ENCODE data around the gene CAMK1D.
A peak's percentile ranks its signal among the peaks of the same experiment; 100 is the strongest.

Gene CAMK1D

GRCh38 chr10:12728494-12728893, 379.1 kb downstream of the CAMK1D start:
- Histone ChIP-seq H2AFZ (ENCODE audit: low read length) (no peak overlapping the region), H3K36me3 (replicated peaks; ENCODE audit: insufficient read depth, low read length) (no peaks in the 10 kb centered on the region), H3K4me3 (ENCODE audit: low read length) (no peak overlapping the region), H3K4me1 (ENCODE audit: low read length) (0 out of 2 replicates have a peak, but pooled peaks cover 4% of the 10 kb centered on the region), H3K27me3 (replicated peaks; ENCODE audit: insufficient read depth, low read length) (no peaks in the 10 kb centered on the region), H3K79me2 (ENCODE audit: low read length) (no peaks in the 10 kb centered on the region), H3K9me3 (replicated peaks; ENCODE audit: insufficient read depth, low read length) (no peaks in the 10 kb centered on the region), H3K9ac (ENCODE audit: low read length) (no peak overlapping the region), H3F3A (ENCODE audit: insufficient read depth, low read length) (no peaks in the 10 kb centered on the region), H3K27ac (ENCODE audit: low read length) (no peak overlapping the region), H3K9me2 (replicated peaks; ENCODE audit: insufficient read depth, low read length) (no peaks in the 10 kb centered on the region), H3K4me2 (ENCODE audit: low read depth, low read length) (no peak overlapping the region), H4K20me1 (ENCODE audit: insufficient read depth, low read length) (no peaks in the 10 kb centered on the region)
- TF ChIP-seq EZH2phosphoT487 (IDR thresholded peaks at IDR 0.05; ENCODE audit: low read length) (no peak), CTCF (IDR thresholded peaks at IDR 0.05; ENCODE audit: low read length) (no peak), EZH2 (optimal IDR thresholded peaks at IDR 0.05; ENCODE audit: low read depth, low read length) (no peak)
- DNase-seq: no peak

GRCh38 chr10:12729885-12730284, 380.5 kb downstream of the CAMK1D start:
- no peaks in the 10 kb centered on the region for H4K20me1 ChIP-seq (ENCODE audit: insufficient read depth, low read length)
- no peak overlapping the region for H3K27ac ChIP-seq (ENCODE audit: low read length)
- 0 out of 2 replicates have a peak, but pooled peaks cover 4% of the 10 kb centered on the region for H3K4me1 ChIP-seq (ENCODE audit: low read length)
- no peak overlapping the region for H3K4me3 ChIP-seq (ENCODE audit: low read length)
- no peak for DNase-seq
- no peak overlapping the region for H2AFZ ChIP-seq (ENCODE audit: low read length)
- H3F3A ChIP-seq (ENCODE audit: insufficient read depth, low read length): no peaks in the 10 kb centered on the region
- no peaks in the 10 kb centered on the region for H3K9me3 ChIP-seq (replicated peaks; ENCODE audit: insufficient read depth, low read length)
- H3K4me2 ChIP-seq (ENCODE audit: low read depth, low read length): no peak overlapping the region
- no peaks in the 10 kb centered on the region for H3K9me2 ChIP-seq (replicated peaks; ENCODE audit: insufficient read depth, low read length)
- no peak overlapping the region for H3K9ac ChIP-seq (ENCODE audit: low read length)
- no peaks in the 10 kb centered on the region for H3K27me3 ChIP-seq (replicated peaks; ENCODE audit: insufficient read depth, low read length)
- no peaks in the 10 kb centered on the region for H3K36me3 ChIP-seq (replicated peaks; ENCODE audit: insufficient read depth, low read length)
- no peaks in the 10 kb centered on the region for H3K79me2 ChIP-seq (ENCODE audit: low read length)
- TF ChIP-seq EZH2 (optimal IDR thresholded peaks at IDR 0.05; ENCODE audit: low read depth, low read length) (no peak), CTCF (IDR thresholded peaks at IDR 0.05; ENCODE audit: low read length) (peak; percentile 12)

- Histone ChIP-seq H3K4me1 (ENCODE audit: low read length) (0 out of 2 replicates have a peak, but pooled peaks cover 4% of the 10 kb centered on the region), H3K36me3 (replicated peaks; ENCODE audit: insufficient read depth, low read length) (no peaks in the 10 kb centered on the region), H3F3A (ENCODE audit: insufficient read depth, low read length) (no peaks in the 10 kb centered on the region), H3K4me2 (ENCODE audit: low read depth, low read length) (no peak overlapping the region), H3K79me2 (ENCODE audit: low read length) (no peaks in the 10 kb centered on the region), H3K27me3 (replicated peaks; ENCODE audit: insufficient read depth, low read length) (no peaks in the 10 kb centered on the region), H3K4me3 (ENCODE audit: low read length) (no peak overlapping the region), H4K20me1 (ENCODE audit: insufficient read depth, low read length) (no peaks in the 10 kb centered on the region), H3K9me2 (replicated peaks; ENCODE audit: insufficient read depth, low read length) (no peaks in the 10 kb centered on the region), H3K9me3 (replicated peaks; ENCODE audit: insufficient read depth, low read length) (no peaks in the 10 kb centered on the region), H3K27ac (ENCODE audit: low read length) (no peak overlapping the region), H2AFZ (ENCODE audit: low read length) (no peak overlapping the region), H3K9ac (ENCODE audit: low read length) (no peak overlapping the region)
- DNase-seq: peak; percentile 9
- TF ChIP-seq EZH2 (optimal IDR thresholded peaks at IDR 0.05; ENCODE audit: low read depth, low read length) (no peak), EZH2phosphoT487 (IDR thresholded peaks at IDR 0.05; ENCODE audit: low read length) (no peak), CTCF (IDR thresholded peaks at IDR 0.05; ENCODE audit: low read length) (no peak)
These were observed 381.6 kb downstream of the CAMK1D start for GRCh38 chr10:12730809-12731519.
